Sigmoid colon (tissue), 7 donors: ENCODE measurements around the gene PRTN3. TPM values are rescaled to one million over a fixed set of nuclear protein-coding genes. Genes with fewer than 3 reads are reported as not detected.

Source experiments
- DNase-seq: peaks from one replicate; pipeline ENCODE4 v3.0.0-alpha.2; 2019
- H3K27ac ChIP-seq, 4 donors: fragments of 200-600 bp; sonication (generic); one replicate each; pipeline ENCODE4 v1.5.1; 2016 to 2019; ENCODE audit warnings: mild to moderate bottlenecking in 1 of 4
- H3K27me3 ChIP-seq, 3 donors: fragments of 200-600 bp; sonication (generic); one replicate each; pipeline ENCODE4 v1.5.1; 2019; ENCODE audit warnings: mild to moderate bottlenecking in 1 of 3
- H3K36me3 ChIP-seq, 4 donors: fragments of 200-600 bp; sonication (generic); one replicate each; pipeline ENCODE4 v1.5.1; 2016 to 2019
- H3K4me1 ChIP-seq, 4 donors: fragments of 200-600 bp; sonication (generic); one replicate each; pipeline ENCODE4 v1.5.1; 2017 to 2019
- H3K4me3 ChIP-seq, 4 donors: fragments of 200-600 bp; sonication (generic); one replicate each; pipeline ENCODE4 v1.5.1; 2017 to 2019; ENCODE audit warnings: mild to moderate bottlenecking in 2 of 4, moderate library complexity in 1 of 4
- H3K9me3 ChIP-seq, 4 donors: fragments of 200-600 bp in 3 of 4; sonication (generic) in 3 of 4; one replicate each; pipeline versions ENCODE4 v1.5.1 to v1.6.1; 2013 to 2019
- EP300 ChIP-seq, 4 donors: sonication (generic); formaldehyde crosslinking; IDR thresholded peaks; one replicate each; pipeline ENCODE4 v1.6.1; 2017; ENCODE audit warnings: antibody characterized with exemption in 4 of 4
- POLR2A ChIP-seq, 2 donors: fragments of 450-650 bp; IDR thresholded peaks; one replicate each; pipeline ENCODE4 v1.6.1; 2016; ENCODE audit warnings: antibody characterized with exemption in 2 of 2, mild to moderate bottlenecking in 2 of 2, moderate library complexity in 2 of 2
- POLR2AphosphoS5 ChIP-seq, 4 donors: sonication (generic); formaldehyde crosslinking; IDR thresholded peaks; one replicate each; pipeline ENCODE4 v1.6.1; 2017; ENCODE audit warnings: antibody characterized with exemption in 4 of 4
- WGBS, 2 donors: extraction: QIAGEN DNeasy Blood & Tissue Kit; methylation state at CpG; one replicate each; pipeline ENCODE4 v1.1.7; 2013; 5-methylcytosine and 5-hydroxymethylcytosine counted together
- intact Hi-C: fragments of 100-400 bp; cut with DNase I; formaldehyde crosslinking; loops from one replicate; pipeline ENCODE4 v1.15.1; 2023
- polyA plus RNA-seq, 3 donors: library from polyadenylated mRNA; stranded (reverse); fragments of 200-250 nt; gene quantifications; one replicate each; pipeline ENCODE4 v1.2.3, GENCODE V29; 2013
- small RNA-seq, 3 donors: library from RNA; depleted of rRNA; stranded (forward); fragments of <200 nt; gene quantifications; one replicate each; pipeline ENCODE3, GENCODE V24; 2016
- total RNA-seq, 4 donors: library from RNA; depleted of rRNA; stranded (reverse); fragments of >200 nt; gene quantifications; one replicate each; pipeline ENCODE4 v1.1.0, GENCODE V29; 2016
- TF ChIP-seq, protein P1 (sequence below), 4 experiments: fragments of 450-650 bp in 3 of 4; fragments of 200-600 bp in 1 of 4; IDR thresholded peaks; one replicate each; pipeline ENCODE4 v1.5.1; 2016 to 2019; ENCODE audit warnings: antibody characterized with exemption in 4 of 4, mild to moderate bottlenecking in 3 of 4, moderate library complexity in 2 of 4
- donor health status: healthy with polysubstance abuse.
- donor health status: Bipolar disorder and iron deficiency.
- donor health status: healthy.

The PRTN3 gene
- total and polyA plus RNA-seq, 7 donors, result not detected

DNA sequence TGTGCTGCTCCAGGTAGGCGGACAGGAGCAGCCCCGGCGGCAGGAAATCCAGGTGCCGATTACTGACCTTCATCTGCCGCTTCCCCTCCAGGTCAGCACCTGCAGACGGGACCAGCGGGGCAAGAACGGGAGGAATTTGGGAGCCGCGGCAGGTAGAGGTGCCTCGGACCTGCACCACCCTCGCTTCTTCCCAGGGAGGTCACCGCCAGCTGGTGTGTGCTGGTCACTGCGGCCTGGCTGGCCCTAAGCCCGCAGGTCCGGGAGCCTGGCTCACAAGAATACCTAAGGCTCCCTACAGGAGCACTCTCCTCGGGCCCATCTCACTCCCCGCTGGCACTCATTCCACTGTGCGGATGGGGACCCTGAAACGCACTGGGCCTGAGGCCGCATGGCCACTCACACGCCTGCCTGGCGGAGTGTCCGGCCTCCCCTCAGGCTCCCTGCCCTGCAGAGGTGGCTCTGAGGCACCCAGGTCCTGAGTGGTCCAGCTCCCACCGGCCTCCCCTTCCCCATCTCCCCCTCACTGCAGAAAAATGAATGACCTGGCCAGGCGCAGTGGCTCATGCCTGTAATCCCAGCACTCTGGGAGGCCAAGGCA, 56.7 kb downstream of the PRTN3 start:
- WGBS, 2 donors, result 92 to 93% methylated on average over 26 of the region's 26 CpGs
- Histone ChIP-seq H3K4me3 (no peak overlapping the region), H3K4me1 (peaks cover 0 to 6% (median 2%) of the 10 kb centered on the region in 4 donors), H3K27me3 (no peaks in the 10 kb centered on the region), H3K27ac (no peak overlapping the region), H3K9me3 (no peaks in the 10 kb centered on the region), H3K36me3 (peaks cover 0 to 36% (median 13%) of the 10 kb centered on the region in 4 donors)
- DNase-seq, result no peak
- TF ChIP-seq POLR2AphosphoS5 (IDR thresholded peaks at IDR 0.05), result no peak
- no peak for TF ChIP-seq POLR2A (IDR thresholded peaks at IDR 0.05)
- TF ChIP-seq, protein P1, sequence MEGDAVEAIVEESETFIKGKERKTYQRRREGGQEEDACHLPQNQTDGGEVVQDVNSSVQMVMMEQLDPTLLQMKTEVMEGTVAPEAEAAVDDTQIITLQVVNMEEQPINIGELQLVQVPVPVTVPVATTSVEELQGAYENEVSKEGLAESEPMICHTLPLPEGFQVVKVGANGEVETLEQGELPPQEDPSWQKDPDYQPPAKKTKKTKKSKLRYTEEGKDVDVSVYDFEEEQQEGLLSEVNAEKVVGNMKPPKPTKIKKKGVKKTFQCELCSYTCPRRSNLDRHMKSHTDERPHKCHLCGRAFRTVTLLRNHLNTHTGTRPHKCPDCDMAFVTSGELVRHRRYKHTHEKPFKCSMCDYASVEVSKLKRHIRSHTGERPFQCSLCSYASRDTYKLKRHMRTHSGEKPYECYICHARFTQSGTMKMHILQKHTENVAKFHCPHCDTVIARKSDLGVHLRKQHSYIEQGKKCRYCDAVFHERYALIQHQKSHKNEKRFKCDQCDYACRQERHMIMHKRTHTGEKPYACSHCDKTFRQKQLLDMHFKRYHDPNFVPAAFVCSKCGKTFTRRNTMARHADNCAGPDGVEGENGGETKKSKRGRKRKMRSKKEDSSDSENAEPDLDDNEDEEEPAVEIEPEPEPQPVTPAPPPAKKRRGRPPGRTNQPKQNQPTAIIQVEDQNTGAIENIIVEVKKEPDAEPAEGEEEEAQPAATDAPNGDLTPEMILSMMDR (IDR thresholded peaks at IDR 0.05), result no peak
- no peak for TF ChIP-seq EP300 (IDR thresholded peaks at IDR 0.05)
- intact Hi-C loops, result no loop called here

Small RNAs within 50 kb of the gene (small RNA-seq; reads per million reads assigned to genes)
- gene MIR3187 (0 reads per million in 3 donors), gene RNU6-9 (0 to 0.60 (median 0) reads per million in 3 donors)

Other genes with a start within 250 kb of the PRTN3 start
- gene POLRMT, start 207.5 kb upstream of the PRTN3 start, total RNA-seq, result 10 to 100 TPM; 18.2 to 26.3 (median 22.3) TPM
- gene POLRMT, start 207.5 kb upstream of the PRTN3 start, polyA plus RNA-seq, result 10 to 100 TPM; 16.8 to 63.0 (median 30.3) TPM
- 1 to 10 TPM in 1 of 4 donors, under 1 TPM in 1, not detected in 2; 0.99 to 1.7 TPM for gene FGF22, start 201.1 kb upstream of the PRTN3 start, total RNA-seq
- gene FGF22, start 201.1 kb upstream of the PRTN3 start, polyA plus RNA-seq, result under 1 TPM in 1 of 3 donors, not detected in 2; 0.20 TPM
- 10 to 100 TPM; 39.2 to 57.1 (median 55.5) TPM for gene RNF126, start 177.8 kb upstream of the PRTN3 start, total RNA-seq
- gene RNF126, start 177.8 kb upstream of the PRTN3 start, polyA plus RNA-seq, result 10 to 100 TPM; 33.5 to 58.8 (median 35.4) TPM
- gene FSTL3, start 164.6 kb upstream of the PRTN3 start, total RNA-seq, result 100 to 1,000 TPM in 2 of 4 donors, 10 to 100 TPM in 2; 35.7 to 118 (median 107) TPM
- gene FSTL3, start 164.6 kb upstream of the PRTN3 start, polyA plus RNA-seq, result 10 to 100 TPM in 1 of 3 donors, 1 to 10 TPM in 2; 1.6 to 17.8 (median 6.0) TPM
- gene PRSS57, start 145.5 kb upstream of the PRTN3 start, total RNA-seq, result not detected
- gene PRSS57, start 145.5 kb upstream of the PRTN3 start, polyA plus RNA-seq, result under 1 TPM in 1 of 3 donors, not detected in 2; 0.15 TPM
- 10 to 100 TPM; 30.4 to 91.4 (median 35.9) TPM for gene PALM, start 132.1 kb upstream of the PRTN3 start, total RNA-seq
- gene PALM, start 132.1 kb upstream of the PRTN3 start, polyA plus RNA-seq, result 10 to 100 TPM in 2 of 3 donors, 1 to 10 TPM in 1; 3.0 to 21.0 (median 12.5) TPM
- gene MISP, start 89.9 kb upstream of the PRTN3 start, total RNA-seq, result under 1 TPM in 1 of 4 donors, not detected in 3; 0.36 TPM
- gene MISP, start 89.9 kb upstream of the PRTN3 start, polyA plus RNA-seq, result 100 to 1,000 TPM; 266 to 456 (median 311) TPM
- 10 to 100 TPM; 53.8 to 94.5 (median 71.7) TPM for gene PTBP1, start 43.5 kb upstream of the PRTN3 start, total RNA-seq
- gene PTBP1, start 43.5 kb upstream of the PRTN3 start, polyA plus RNA-seq, result 100 to 1,000 TPM in 2 of 3 donors, 10 to 100 TPM in 1; 78.7 to 154 (median 101) TPM
- gene PLPPR3, start 19.0 kb upstream of the PRTN3 start, total RNA-seq, result not detected
- under 1 TPM in 1 of 3 donors, not detected in 2; 0.07 TPM for gene PLPPR3, start 19.0 kb upstream of the PRTN3 start, polyA plus RNA-seq
- 1 to 10 TPM in 1 of 4 donors, under 1 TPM in 1, not detected in 2; 0.36 to 1.1 TPM for gene AZU1, start 13.2 kb upstream of the PRTN3 start, total RNA-seq
- under 1 TPM in 1 of 3 donors, not detected in 2; 0.03 TPM for gene AZU1, start 13.2 kb upstream of the PRTN3 start, polyA plus RNA-seq
- gene ELANE, start 11.3 kb downstream of the PRTN3 start, total RNA-seq, result 1 to 10 TPM in 3 of 4 donors, not detected in 1; 1.4 to 3.6 (median 2.3) TPM
- under 1 TPM in 1 of 3 donors, not detected in 2; 0.64 TPM for gene ELANE, start 11.3 kb downstream of the PRTN3 start, polyA plus RNA-seq
- gene CFD, start 18.7 kb downstream of the PRTN3 start, total RNA-seq, result 100 to 1,000 TPM; 131 to 830 (median 457) TPM
- gene CFD, start 18.7 kb downstream of the PRTN3 start, polyA plus RNA-seq, result 100 to 1,000 TPM in 2 of 3 donors, 10 to 100 TPM in 1; 29.1 to 329 (median 101) TPM
- gene MED16, start 52.2 kb downstream of the PRTN3 start, total RNA-seq, result 10 to 100 TPM; 22.4 to 33.2 (median 25.6) TPM
- 10 to 100 TPM; 36.1 to 62.5 (median 51.7) TPM for gene MED16, start 52.2 kb downstream of the PRTN3 start, polyA plus RNA-seq
- gene RNU6-9, start 52.5 kb downstream of the PRTN3 start, total RNA-seq, result not detected
- gene RNU6-9, start 52.5 kb downstream of the PRTN3 start, polyA plus RNA-seq, result not detected
- gene R3HDM4, start 72.2 kb downstream of the PRTN3 start, total RNA-seq, result 10 to 100 TPM; 21.4 to 37.2 (median 27.7) TPM
- gene R3HDM4, start 72.2 kb downstream of the PRTN3 start, polyA plus RNA-seq, result 10 to 100 TPM; 30.5 to 85.3 (median 33.0) TPM
- gene KISS1R, start 76.3 kb downstream of the PRTN3 start, total RNA-seq, result not detected
- gene KISS1R, start 76.3 kb downstream of the PRTN3 start, polyA plus RNA-seq, result under 1 TPM in 1 of 3 donors, not detected in 2; 0.13 TPM
- 10 to 100 TPM in 1 of 4 donors, 1 to 10 TPM in 3; 3.1 to 11.6 (median 4.3) TPM for gene ARID3A, start 85.0 kb downstream of the PRTN3 start, total RNA-seq
- 1 to 10 TPM; 1.4 to 6.0 (median 1.8) TPM for gene ARID3A, start 85.0 kb downstream of the PRTN3 start, polyA plus RNA-seq
- gene WDR18, start 143.3 kb downstream of the PRTN3 start, total RNA-seq, result 10 to 100 TPM; 14.3 to 33.1 (median 30.4) TPM
- 10 to 100 TPM; 22.4 to 65.8 (median 43.8) TPM for gene WDR18, start 143.3 kb downstream of the PRTN3 start, polyA plus RNA-seq
- gene GRIN3B, start 159.4 kb downstream of the PRTN3 start, total RNA-seq, result under 1 TPM in 1 of 4 donors, not detected in 3; 0.14 TPM
- gene GRIN3B, start 159.4 kb downstream of the PRTN3 start, polyA plus RNA-seq, result under 1 TPM in 1 of 3 donors, not detected in 2; 0.04 TPM
- gene TMEM259, start 180.1 kb downstream of the PRTN3 start, total RNA-seq, result 100 to 1,000 TPM in 2 of 4 donors, 10 to 100 TPM in 2; 85.6 to 174 (median 126) TPM
- 100 to 1,000 TPM in 1 of 3 donors, 10 to 100 TPM in 2; 19.2 to 232 (median 25.9) TPM for gene TMEM259, start 180.1 kb downstream of the PRTN3 start, polyA plus RNA-seq
- gene RNU6-2, start 180.5 kb downstream of the PRTN3 start, total RNA-seq, result not detected
- not detected for gene RNU6-2, start 180.5 kb downstream of the PRTN3 start, polyA plus RNA-seq
- gene CNN2, start 185.6 kb downstream of the PRTN3 start, total RNA-seq, result 10 to 100 TPM; 25.5 to 59.0 (median 36.3) TPM
- 100 to 1,000 TPM in 1 of 3 donors, 10 to 100 TPM in 2; 48.0 to 115 (median 53.9) TPM for gene CNN2, start 185.6 kb downstream of the PRTN3 start, polyA plus RNA-seq
- 10 to 100 TPM in 2 of 4 donors, 1 to 10 TPM in 2; 3.8 to 20.5 (median 10.9) TPM for gene ABCA7, start 199.1 kb downstream of the PRTN3 start, total RNA-seq
- gene ABCA7, start 199.1 kb downstream of the PRTN3 start, polyA plus RNA-seq, result 10 to 100 TPM in 1 of 3 donors, 1 to 10 TPM in 2; 1.8 to 25.1 (median 9.9) TPM
- 10 to 100 TPM; 12.8 to 21.6 (median 18.2) TPM for gene ARHGAP45, start 226.2 kb downstream of the PRTN3 start, total RNA-seq
- gene ARHGAP45, start 226.2 kb downstream of the PRTN3 start, polyA plus RNA-seq, result 100 to 1,000 TPM in 1 of 3 donors, 10 to 100 TPM in 2; 38.6 to 103 (median 39.0) TPM